AG04449 (cell line): ENCODE data around the gene MSGN1.

Experiments used
- CTCF ChIA-PET: fragments of 350-600 bp; formaldehyde crosslinking; extraction: SDS; loops from one replicate; lab custom pipeline; 2021; ENCODE audit warnings: antibody characterized with exemption; lab: Yijun Ruan, JAX
- POLR2A ChIA-PET: fragments of 400-600, 350-600 bp; formaldehyde crosslinking; extraction: SDS; loops from one replicate; lab custom pipeline; 2020; ENCODE audit warnings: antibody characterized with exemption, inconsistent platforms; lab: Yijun Ruan, JAX
- DNase-seq: peaks from one replicate; pipeline ENCODE4 v3.0.0-alpha.2; 2010; ENCODE audit warnings: low read depth, low spot score
- H3K4me3 ChIP-seq: 2 replicates; pipeline ENCODE4 v1.5.1; 2011; ENCODE audit warnings: low read depth, mild to moderate bottlenecking, control low read depth, low read length
- CTCF ChIP-seq: IDR thresholded peaks from one replicate; pipeline ENCODE4 v1.5.1; 2011; ENCODE audit warnings: mild to moderate bottlenecking, moderate library complexity, low read length, control low read depth, inconsistent platforms; ENCODE audit not compliant: insufficient read depth; ENCODE audit errors: missing control alignments

MSGN1 gene

GRCh38 chr2:17858064-17858463, 41.8 kb downstream of the MSGN1 start:
- TF ChIP-seq CTCF, result no peak
- DNase-seq, result no peak
- H3K4me3 ChIP-seq, result no peak overlapping the region
- POLR2A ChIA-PET, result no interaction called here
- CTCF ChIA-PET, result interaction anchor here (1.0 to 1.1 kb wide), 2 partner anchors 10 to 13 kb away, joined by 3 read pairs; no protein-coding TSS in a partner anchor

- ChIA-PET POLR2A (no interaction called here), CTCF (interaction anchor here (1.5 to 1.9 kb wide), 2 partner anchors 286 to 514 kb away, joined by 5 to 9 read pairs; no protein-coding TSS in a partner anchor)
- no peak overlapping the region for H3K4me3 ChIP-seq
- DNase-seq, result no peak
- TF ChIP-seq CTCF, result no peak
Observed at GRCh38 chr2:17863539-17863938, 47.3 kb downstream of the MSGN1 start.

- ChIA-PET POLR2A (no interaction called here), CTCF (interaction anchor here (1.5 kb wide), 1 partner anchor 513 kb away, joined by 5 read pairs; no protein-coding TSS in a partner anchor)
- TF ChIP-seq CTCF, result no peak
- no peak for DNase-seq
- H3K4me3 ChIP-seq, result no peak overlapping the region
Observed at GRCh38 chr2:17864676-17865075, 48.4 kb downstream of the MSGN1 start.

- H3K4me3 ChIP-seq, result no peak overlapping the region
- ChIA-PET POLR2A (no interaction called here), CTCF (interaction anchor here (0.7 to 1.9 kb wide), 3 partner anchors 9 to 282 kb away, joined by 3 to 6 read pairs (median 3); no protein-coding TSS in a partner anchor)
- DNase-seq, result no peak
- TF ChIP-seq CTCF, result no peak
Observed at GRCh38 chr2:17867133-17867532, 50.9 kb downstream of the MSGN1 start.
